Measurements from ENCODE around the gene PRDX1.

GRCh38 chr1:45570631-45571030 is 48.9 kb upstream of the PRDX1 start:
- TF ChIP-seq CTCF (IDR thresholded peaks at IDR 0.05) (no peak), POLR2A (IDR thresholded peaks at IDR 0.05) (no peak)

All from right lobe of liver (tissue), 4 donors.